Erythroblast (primary cell): ENCODE data around the gene RGS16.

Experiments
- GATA1 ChIP-seq: IDR thresholded peaks from 2 replicates; pipeline ENCODE4 v1.6.1; 2011; ENCODE audit warnings: low read depth, mild to moderate bottlenecking, control low read depth, low read length, moderate library complexity
- POLR2A ChIP-seq: IDR thresholded peaks from 2 replicates; pipeline ENCODE4 v1.6.1; 2011; ENCODE audit warnings: mild to moderate bottlenecking, low read length

DNA sequence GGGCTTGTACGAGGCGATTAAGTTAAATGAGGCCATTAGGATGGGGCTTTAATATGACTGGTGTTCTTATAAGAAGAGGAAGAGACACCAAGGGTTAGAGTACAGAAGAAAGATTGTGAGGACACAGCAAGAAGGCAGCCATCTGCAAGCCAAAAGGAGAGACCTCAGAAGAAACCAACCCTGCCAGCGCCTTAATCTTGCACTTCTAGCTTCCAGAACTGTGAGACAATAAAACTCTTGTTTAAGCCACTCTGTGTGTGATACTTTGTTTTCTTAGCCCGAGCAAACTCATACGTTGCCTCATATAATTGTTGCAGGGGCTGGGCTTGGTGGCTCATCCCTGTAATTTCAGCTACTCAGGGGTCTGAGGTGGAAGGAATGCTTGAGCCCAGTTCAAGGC is 33.6 kb upstream of the RGS16 start:
- TF ChIP-seq POLR2A (no peak), GATA1 (no peak)
